ENCODE measurements around the gene FOXN4. TPM values are rescaled to one million over a fixed set of nuclear protein-coding genes. Genes with fewer than 3 reads are reported as not detected.
A peak's percentile ranks its signal among the peaks of the same experiment; 100 is the strongest.

Gene FOXN4
- polyA plus RNA-seq, 5 donors: 0.33 to 1.8 (median 1.1) TPM

DNA sequence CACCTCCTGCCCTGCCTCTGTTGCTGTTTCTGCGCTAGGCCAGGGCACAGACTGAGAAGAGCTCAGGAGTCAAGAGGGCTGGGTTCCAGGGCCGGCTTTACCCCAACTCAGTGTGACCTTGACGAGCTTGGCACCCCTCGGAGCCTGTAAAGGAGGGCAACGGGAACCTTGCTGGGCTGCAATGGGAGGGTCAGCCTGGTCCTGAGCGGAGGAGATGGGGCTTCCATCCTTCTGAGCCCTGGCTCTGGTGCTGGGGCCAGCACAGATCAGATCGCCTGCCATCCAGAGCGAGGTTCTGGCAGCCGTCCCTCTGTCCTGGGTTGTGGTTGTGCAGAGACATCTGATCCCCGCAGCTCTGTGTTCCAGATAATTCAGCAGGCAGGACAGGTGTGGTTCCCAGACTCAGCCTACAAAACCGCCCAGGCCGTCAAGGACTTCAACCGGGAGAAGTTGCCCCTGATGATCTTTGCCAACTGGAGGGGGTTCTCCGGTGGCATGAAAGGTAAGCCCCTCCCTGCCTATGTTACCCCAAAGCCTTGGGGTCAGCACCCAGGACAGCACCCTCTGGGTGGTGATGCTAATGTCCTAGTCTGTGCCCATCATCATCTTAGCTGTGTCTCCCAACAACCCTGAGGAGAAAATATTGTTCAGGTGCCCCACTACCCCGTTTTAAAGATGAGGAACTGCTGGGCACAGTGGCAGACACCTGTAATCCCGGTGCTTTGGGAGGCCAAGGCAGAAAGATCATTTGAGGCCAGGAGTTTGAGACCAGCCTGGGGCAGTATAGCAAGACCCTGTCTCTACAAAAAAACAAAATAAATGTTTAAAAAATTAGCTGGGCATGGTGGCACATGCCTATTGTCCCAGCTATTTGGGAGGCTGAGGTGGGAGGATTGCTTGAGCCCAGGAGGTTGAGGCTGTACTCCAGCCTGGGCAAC lies 50.2 kb downstream of the FOXN4 start:
- no peak for DNase-seq

DNA sequence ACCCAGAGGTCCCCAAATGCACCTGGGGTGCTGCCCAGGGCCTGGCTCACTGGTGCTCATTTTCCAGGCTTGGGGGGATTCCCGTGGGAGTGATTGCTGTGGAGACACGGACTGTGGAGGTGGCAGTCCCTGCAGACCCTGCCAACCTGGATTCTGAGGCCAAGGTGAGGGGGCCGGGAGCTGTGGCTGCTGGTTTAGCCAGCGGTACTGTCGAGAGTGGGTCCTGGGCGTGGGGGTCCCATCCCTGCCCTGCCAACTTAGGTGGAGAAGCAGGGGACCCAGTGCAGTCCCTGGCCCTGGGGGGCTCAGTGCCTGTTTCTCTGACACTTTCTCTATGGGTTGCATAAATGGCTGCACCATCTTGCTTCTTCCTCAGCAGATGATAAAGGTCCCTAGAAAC lies 50.9 kb downstream of the FOXN4 start:
- no peak for DNase-seq

DNA sequence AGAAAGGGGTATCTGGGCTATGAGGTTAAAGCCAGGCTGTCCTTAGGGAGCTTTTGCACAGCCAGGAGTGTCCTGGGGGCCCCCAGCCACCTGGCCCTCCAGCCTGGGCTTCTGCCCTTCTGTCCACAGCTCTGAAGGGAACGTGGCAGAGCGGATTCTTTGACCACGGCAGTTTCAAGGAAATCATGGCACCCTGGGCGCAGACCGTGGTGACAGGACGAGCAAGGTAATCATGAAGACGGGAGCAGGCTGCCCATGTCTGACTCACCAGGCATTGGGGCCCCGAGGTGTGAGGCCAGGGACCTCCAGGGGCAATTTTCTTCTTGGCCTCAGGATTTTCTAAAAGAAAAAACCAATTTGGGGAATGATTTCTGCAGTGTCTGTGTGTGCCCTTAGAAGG lies 53.1 kb downstream of the FOXN4 start:
- no peak for DNase-seq

DNA sequence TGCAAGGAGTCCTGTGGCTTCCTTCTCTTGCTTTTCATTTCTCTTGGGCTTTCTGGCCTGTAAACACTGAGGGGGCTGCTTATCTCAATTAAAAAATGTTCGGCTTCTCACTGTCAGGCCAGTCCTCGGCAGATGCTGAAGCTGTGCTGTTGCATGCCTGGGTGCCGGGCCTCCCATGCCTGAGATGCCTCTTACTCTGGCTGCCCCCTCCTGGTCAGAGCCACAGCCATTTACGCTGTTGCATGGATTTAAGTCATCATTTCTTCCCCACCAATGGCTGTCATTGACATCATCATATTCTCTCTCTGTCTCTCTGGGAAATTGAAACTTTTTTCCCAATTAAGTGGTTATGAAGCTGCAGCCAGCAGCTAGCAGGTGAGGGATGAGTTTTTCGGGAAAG lies 53.7 kb downstream of the FOXN4 start:
- no peak for DNase-seq

DNA sequence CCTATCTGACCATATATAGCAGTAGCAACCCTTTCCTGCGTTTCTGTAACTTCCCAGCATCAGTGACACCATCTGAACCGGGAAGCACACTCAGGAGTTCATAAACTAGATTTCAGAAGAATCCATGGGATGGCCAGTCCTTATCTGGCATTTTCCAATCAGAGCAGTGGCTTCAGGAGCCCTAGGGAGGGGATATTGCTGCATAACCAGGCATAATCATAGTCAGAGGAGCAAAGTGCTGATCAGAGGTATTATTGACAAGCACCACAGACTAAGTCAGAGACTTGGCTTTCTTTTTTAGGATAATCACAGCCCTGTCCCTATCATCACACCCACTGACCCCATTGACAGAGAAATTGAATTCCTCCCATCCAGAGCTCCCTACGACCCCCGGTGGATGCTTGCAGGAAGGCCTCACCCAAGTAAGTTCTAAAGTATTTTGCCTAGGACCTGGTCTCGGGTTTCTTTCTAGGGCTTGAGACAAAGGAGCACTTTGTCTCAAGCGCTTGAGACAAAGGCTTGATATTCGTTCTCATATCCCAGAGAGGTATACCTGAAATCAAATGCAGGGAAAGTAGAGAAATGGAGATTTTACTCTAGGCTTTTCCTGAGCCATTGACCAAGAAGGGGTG lies 55.1 kb downstream of the FOXN4 start:
- DNase-seq: no peak

DNA sequence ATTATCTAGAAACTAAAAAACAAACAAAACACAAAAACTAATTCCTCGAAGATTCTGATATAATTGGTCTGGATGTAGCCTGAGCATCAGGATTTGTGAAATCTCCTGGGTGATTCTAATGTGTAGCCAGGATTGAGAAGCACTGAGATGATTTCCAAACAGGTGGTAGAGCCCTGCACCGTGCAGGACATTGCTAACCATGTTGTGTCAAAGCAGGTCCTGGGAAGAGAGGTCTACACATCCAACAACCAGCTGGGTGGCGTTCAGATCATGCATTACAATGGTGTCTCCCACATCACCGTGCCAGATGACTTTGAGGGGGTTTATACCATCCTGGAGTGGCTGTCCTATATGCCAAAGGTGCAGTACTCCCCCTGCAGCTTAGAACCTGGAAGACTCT lies 56.3 kb downstream of the FOXN4 start:
- no peak for DNase-seq

DNA sequence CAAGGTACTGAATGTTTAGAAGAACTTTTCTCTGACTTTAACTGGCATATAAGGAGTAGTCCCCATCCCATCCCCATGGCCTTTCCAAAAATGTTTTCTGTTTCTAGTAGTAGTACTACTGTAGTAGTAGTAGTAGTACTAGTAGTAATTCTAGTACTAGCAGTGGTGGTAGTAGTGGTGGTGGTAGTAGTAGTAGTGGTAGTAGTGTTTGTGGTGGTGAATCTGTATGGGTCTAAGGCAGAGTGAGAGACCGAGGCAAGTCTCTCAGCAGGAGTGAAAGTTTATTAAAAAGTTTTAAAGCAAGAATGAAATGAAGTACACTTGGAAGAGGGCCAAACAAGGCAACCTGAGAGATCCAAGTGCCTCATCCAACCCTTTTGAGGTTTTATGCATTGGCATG lies 58.6 kb downstream of the FOXN4 start:
- peak in 1 of 2 donors; percentile 5 for DNase-seq

DNA sequence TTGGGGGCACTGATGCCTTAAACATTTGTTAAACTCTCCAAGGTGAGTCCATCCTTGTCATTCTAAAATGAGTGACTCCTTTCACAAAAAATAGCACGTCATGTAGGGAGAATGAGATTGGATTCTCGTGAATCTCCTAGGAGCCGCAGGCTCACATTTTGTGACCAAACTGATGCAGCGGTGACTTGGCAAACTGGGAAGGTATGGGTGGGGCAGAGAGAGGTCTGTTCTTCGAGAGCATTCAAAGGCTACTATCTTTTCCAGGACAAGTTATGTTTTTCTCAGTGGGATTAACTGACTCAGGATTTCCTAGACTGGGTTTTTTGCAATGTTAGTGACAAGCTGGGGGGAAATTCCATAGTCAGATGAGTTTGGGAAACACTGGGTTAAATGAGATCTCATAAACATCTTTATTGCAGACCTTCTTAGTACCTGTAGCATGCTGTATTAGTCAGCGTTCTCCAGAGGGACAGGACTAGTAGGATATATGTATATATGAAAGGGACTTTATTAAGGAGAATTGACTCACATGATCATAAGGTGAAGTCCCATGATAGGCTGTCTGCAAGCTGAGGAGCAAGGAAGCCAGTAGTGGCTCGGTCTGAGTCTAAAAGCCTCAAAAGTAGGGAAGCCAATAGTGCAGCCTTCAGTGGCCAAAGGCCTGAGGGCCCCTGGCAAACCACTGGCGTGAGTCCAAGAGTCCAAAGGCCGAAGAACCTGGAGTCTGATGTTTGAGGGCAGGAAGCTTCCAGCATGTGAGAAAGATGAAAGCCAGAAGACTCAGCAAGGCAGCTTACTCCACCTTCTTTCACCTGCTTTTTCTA lies 61.0 kb downstream of the FOXN4 start:
- no peak for DNase-seq

DNA sequence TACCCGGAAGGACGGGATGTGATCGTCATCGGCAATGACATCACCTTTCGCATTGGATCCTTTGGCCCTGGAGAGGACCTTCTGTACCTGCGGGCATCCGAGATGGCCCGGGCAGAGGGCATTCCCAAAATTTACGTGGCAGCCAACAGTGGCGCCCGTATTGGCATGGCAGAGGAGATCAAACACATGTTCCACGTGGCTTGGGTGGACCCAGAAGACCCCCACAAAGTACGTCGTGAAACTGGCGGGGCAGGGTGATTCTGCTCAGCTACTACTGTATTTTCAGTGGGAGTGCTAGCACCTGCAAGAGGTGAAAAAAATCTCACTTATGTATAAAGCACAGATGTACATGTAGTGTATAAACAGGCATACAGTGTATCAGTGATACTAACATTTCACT lies 62.9 kb downstream of the FOXN4 start:
- no peak for DNase-seq

DNA sequence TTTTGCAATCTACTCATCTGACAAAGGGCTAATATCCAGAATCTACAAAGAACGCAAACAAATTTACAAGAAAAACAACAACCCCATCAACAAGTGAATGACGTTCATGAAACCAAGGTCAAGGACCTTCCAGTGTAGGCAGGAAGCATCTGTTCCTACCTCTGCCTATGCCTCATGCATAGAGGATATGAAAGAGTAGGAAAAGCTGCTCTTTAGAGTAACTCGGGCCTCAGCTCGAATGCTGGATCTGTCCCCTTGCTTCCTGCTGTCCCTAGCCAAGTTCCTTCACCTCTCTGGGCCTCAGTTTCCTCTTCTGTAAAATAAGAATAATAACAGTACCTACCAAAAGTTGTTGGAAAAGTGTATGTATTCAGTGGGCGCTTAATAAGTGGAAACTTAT lies 65.0 kb downstream of the FOXN4 start:
- DNase-seq: no peak

DNA sequence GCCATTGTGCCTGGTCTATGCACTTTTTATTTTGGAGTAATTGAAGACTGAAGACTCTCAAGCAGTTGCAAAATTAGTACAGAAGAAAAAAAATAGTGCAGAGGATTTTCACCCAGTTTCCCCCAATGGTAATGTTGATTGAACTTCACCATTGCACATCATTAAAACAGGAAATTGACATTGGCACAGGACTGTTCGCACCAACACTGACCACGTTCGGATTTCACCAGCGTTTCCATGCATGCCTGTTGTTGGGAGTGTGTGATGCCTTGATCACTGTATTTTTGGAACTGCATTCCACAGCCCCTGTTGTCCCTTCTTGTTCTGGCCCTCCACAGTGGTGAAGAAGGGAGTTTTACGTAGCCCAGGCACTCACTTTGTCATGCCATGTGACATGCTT lies 67.1 kb downstream of the FOXN4 start:
- no peak for DNase-seq

DNA sequence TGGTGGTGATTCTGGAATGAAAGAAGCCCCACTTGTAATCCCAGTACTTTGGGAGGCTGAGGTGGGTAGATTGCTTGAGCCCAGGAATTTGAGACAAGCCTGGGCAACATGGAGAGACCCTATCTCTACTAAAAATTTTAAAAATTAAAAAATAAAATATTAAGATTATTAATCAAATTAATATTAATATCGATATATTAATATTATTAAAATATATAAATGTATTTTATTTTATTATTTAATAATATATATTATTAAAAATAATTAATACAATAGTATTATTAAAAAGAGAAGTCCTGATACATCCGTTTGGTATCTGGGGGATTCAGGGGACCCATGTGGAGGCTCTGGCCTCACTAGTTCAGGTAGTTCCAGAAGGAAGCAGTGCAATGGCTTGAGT lies 68.7 kb downstream of the FOXN4 start:
- DNase-seq: no peak

DNA sequence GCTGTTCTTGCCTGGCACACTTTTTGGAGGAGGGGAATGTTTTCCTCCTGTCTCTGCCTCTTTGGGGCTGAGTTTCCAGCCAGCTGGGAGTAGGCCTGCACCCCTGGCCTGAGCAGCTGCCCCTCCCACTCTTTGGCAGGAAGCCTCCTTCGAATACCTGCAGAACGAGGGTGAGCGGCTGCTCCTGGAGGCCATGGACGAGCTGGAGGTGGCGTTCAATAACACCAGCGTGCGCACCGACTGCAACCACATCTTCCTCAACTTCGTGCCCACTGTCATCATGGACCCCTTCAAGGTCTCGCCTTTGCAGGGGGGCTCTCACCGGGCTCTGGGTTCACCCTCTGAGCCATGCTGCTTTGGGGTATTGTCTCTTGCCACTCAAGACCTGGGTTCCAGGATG lies 69.4 kb downstream of the FOXN4 start:
- no peak for DNase-seq

DNA sequence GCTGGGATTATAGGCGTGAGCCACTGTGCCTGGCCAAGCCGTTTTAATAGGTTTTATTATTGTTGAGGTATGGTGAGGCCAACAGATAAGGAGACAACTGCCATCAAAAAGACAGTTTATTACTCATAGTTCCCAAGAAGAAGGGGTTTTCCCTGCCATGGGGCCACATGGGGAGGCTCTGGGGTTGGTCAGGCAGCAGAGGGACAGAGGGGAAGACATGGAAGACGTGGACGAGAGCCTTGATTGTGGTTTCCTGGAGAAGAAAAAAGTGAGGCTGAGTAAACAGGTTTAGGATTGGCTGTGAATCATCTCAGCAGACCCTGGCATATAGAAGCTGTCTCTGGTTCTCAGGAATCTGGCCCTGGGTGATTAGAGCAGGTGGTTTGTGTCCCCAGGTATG lies 69.9 kb downstream of the FOXN4 start:
- no peak for DNase-seq

DNA sequence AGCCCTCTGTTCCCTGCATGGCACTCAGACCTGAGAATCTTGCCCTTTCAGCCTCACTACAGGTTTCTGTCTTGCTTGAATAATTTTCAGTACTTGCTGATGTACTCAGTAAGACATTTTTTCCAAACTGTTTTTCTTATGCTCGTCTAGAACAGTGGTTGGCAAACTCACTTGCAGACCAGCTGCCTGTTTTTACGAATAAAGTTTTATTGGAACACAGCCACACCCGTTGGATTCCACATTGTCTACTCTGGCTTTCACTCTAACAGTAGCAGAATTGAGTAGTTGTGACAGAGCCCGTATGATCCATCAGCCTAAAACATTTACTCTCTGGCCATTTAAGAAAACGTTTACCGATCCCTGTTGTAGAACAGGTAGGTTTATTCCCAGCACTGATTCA lies 72.8 kb downstream of the FOXN4 start:
- no peak for DNase-seq

DNA sequence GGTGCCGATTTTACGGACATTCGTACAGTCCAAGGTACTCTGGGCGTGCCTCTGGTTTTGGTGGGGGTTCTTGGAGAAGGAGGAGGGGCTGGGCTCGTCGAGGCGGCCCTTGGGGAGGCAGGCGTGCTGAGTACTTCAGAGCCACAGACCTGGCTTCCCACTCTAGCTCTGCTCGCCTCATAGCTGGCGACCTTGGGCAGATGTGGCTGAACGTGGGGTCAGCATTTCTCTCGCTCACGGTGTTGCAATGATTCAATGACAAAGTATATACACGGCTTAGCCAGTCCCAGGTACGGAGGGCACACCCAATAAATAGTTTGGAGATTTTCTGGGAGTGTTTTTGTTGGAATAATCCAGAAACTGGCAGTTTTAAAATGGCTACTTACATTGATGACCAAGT lies 75.1 kb downstream of the FOXN4 start:
- no peak for DNase-seq

DNA sequence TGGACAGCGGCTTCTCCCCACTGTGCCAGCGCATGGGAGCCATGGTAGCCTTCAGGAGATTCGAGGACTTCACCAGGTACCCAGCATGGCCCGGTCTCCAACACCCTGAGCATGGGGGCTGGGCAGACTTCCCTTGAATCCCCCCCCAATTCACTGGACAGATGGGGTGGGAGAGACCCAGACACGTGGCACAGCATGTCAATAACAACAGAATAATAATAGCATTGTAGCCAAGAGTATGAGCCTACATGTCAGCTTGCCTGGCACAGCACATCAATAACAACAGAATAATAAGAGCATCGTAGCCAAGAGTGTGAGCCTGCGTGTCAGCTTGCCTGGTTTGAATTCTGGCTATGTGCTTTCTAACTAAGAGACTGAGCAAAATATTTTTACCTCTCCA lies 76.4 kb downstream of the FOXN4 start:
- DNase-seq: no peak

DNA sequence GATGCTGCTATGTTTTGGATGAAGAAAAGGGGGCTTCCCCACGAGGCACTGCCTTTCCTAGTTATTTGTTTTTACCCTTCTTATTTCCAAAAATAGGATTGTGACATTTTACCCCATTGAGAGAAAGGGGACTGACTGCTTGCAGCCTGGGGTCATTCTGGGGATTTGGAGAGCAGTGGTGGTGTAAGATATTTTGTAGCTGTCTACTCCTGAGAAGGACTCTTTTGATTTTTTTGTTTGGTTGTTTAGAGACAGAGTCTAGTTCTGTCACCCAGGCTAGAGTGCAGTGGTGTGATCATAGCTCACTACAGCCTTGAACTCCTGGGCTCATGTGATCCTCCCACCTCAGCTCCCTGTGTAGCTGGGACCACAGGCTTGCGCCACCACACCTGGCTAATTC lies 78.9 kb downstream of the FOXN4 start:
- no peak for DNase-seq

DNA sequence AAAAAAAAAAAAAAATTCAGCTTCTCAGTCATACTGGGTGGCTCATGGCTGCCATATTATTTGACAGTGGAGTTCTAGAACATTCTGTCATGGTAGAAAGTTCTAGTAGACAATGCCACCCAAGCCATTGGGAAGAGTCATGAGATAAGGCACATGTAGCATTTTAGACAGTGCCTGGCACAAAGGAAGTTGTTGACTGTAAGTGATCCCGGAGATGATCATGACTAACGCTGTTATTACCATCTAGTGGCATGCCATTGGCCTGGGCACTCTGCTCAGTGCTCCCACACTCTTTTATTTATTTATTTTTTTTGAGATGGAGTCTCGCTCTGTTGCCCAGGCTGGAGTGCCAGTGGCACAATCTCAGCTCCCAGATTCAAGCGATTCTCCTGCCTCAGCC lies 80.4 kb downstream of the FOXN4 start:
- DNase-seq: no peak

Data from right lung (tissue), 5 donors.